A549 (cell line): ENCODE data around the gene BIK. TPM values are rescaled to one million over a fixed set of nuclear protein-coding genes. Genes with fewer than 3 reads are reported as not detected.
A peak's percentile ranks its signal among the peaks of the same experiment; 100 is the strongest.

ENCODE experiments used
- ATAC-seq, 2 experiments: fragments of 200-7000 bp in 1 of 2; fragments of >200 bp in 1 of 2; cut with Nextera tagmentation in 1 of 2; cut with Tn5 transposase in 1 of 2; 3 replicates each; pipeline versions ENCODE4 v1.8.0 to v1.9.1; 2018 to 2020; ENCODE audit warnings: mild to moderate bottlenecking in 1 of 2, moderate library complexity in 1 of 2
- CTCF ChIA-PET: fragments of 300-600 bp; sonication (Branson Sonifier 250); formaldehyde crosslinking; extraction: SDS; loops from one replicate; lab custom pipeline; 2021; ENCODE audit warnings: antibody characterized with exemption, inconsistent platforms; lab: Yijun Ruan, JAX
- POLR2A ChIA-PET: fragments of 350-600 bp; formaldehyde crosslinking; extraction: SDS; loops from one replicate; lab custom pipeline; 2021; ENCODE audit warnings: antibody characterized with exemption, inconsistent platforms; lab: Yijun Ruan, JAX
- DNase-seq, 2 experiments: peaks; one replicate each; pipeline versions ENCODE4 v3.0.0 to v3.0.0-alpha.2; 2011 to 2016; ENCODE audit warnings: low read depth in 1 of 2, low spot score in 1 of 2
- FAIRE-seq: peaks from 2 replicates; lab custom pipeline; 2011; peaks lifted over from hg19 to GRCh38; lab: Jason Lieb, UNC
- H3K27ac ChIP-seq, 2 experiments: fragments of >200 bp; sonication (Bioruptor Twin); formaldehyde crosslinking; 3 replicates each; pipeline ENCODE4 v1.5.1; 2016 to 2017
- H3K4me1 ChIP-seq: fragments of >200 bp; sonication (Bioruptor Twin); formaldehyde crosslinking; 3 replicates; pipeline ENCODE4 v1.6.1; 2016
- H3K4me2 ChIP-seq: fragments of >200 bp; sonication (Bioruptor Twin); formaldehyde crosslinking; 3 replicates; pipeline ENCODE4 v1.6.1; 2016
- H3K4me3 ChIP-seq: fragments of >200 bp; sonication (Bioruptor Twin); formaldehyde crosslinking; 3 replicates; pipeline ENCODE4 v1.5.1; 2016
- H3K9me3 ChIP-seq: fragments of >200 bp; sonication (Bioruptor Twin); formaldehyde crosslinking; 3 replicates; pipeline ENCODE4 v1.6.1; 2016
- CEBPB ChIP-seq, 2 experiments: fragments of >200 bp in 1 of 2; sonication (Bioruptor Twin) in 1 of 2; formaldehyde crosslinking in 1 of 2; IDR thresholded peaks; 2 replicates each; pipeline ENCODE4 v1.6.1; 2012 to 2016
- CHD4 ChIP-seq: fragments of 200-600 bp; sonication (generic); IDR thresholded peaks from 2 replicates; pipeline ENCODE4 v1.6.1; 2016; ENCODE audit warnings: antibody characterized with exemption, mild to moderate bottlenecking, borderline replicate concordance
- E2F6 ChIP-seq: IDR thresholded peaks from 2 replicates; pipeline ENCODE4 v1.6.1; 2012; ENCODE audit warnings: low read depth, borderline replicate concordance
- EHF ChIP-seq: fragments of 250-450 bp; sonication (Bioruptor Pico); IDR thresholded peaks from 2 replicates; pipeline ENCODE4 v1.5.0; 2020; ENCODE audit warnings: mild to moderate bottlenecking
- EHMT2 ChIP-seq: fragments of 200-600 bp; sonication (generic); IDR thresholded peaks from 2 replicates; pipeline ENCODE4 v1.6.1; 2016; ENCODE audit warnings: antibody characterized with exemption, low read depth, mild to moderate bottlenecking, moderate library complexity
- ELK1 ChIP-seq: fragments of 150-350 bp; IDR thresholded peaks from 2 replicates; pipeline ENCODE4 v1.6.1; 2014; ENCODE audit warnings: low read depth, mild to moderate bottlenecking, low read length
- EP300 ChIP-seq, 2 experiments: fragments of >200 bp; sonication (Bioruptor Twin); formaldehyde crosslinking; IDR thresholded peaks; 2 replicates in 1 of 2; 3 replicates in 1 of 2; pipeline ENCODE4 v1.6.1; 2016 to 2017
- FOSL2 ChIP-seq, 2 experiments: fragments of 450-650 bp in 1 of 2; fragments of >200 bp in 1 of 2; sonication (Bioruptor Twin) in 1 of 2; formaldehyde crosslinking; IDR thresholded peaks; 2 replicates each; pipeline versions ENCODE4 v1.5.0 to v1.6.1; 2016 to 2020; ENCODE audit warnings: mild to moderate bottlenecking in 1 of 2, moderate library complexity in 1 of 2
- FOXS1 ChIP-seq: fragments of 250-450 bp; sonication (Bioruptor Pico); IDR thresholded peaks from 2 replicates; pipeline ENCODE4 v1.5.0; 2020; ENCODE audit warnings: mild to moderate bottlenecking, moderate library complexity
- GATA3 ChIP-seq: IDR thresholded peaks from 2 replicates; pipeline ENCODE4 v1.6.1; 2012; ENCODE audit warnings: borderline replicate concordance
- HEYL ChIP-seq: fragments of 250-450 bp; sonication (Bioruptor Pico); IDR thresholded peaks from 2 replicates; pipeline ENCODE4 v1.8.0; 2021; ENCODE audit warnings: mild to moderate bottlenecking, moderate library complexity
- HOXB13 ChIP-seq: fragments of 250-450 bp; sonication (Bioruptor Pico); IDR thresholded peaks from 2 replicates; pipeline ENCODE4 v1.5.0; 2020; ENCODE audit warnings: low read depth, mild to moderate bottlenecking, moderate library complexity
- JUN ChIP-seq, 2 experiments: fragments of >200 bp; sonication (Bioruptor Twin); formaldehyde crosslinking; IDR thresholded peaks; 2 replicates in 1 of 2; 3 replicates in 1 of 2; pipeline ENCODE4 v1.6.1; 2016 to 2017
- KDM1A ChIP-seq: fragments of 200-600 bp; sonication (generic); IDR thresholded peaks from 2 replicates; pipeline ENCODE4 v1.6.1; 2016; ENCODE audit warnings: low read depth, mild to moderate bottlenecking
- KDM5A ChIP-seq: fragments of 200-600 bp; sonication (generic); IDR thresholded peaks from 2 replicates; pipeline ENCODE4 v1.6.1; 2016; ENCODE audit warnings: antibody characterized with exemption, mild to moderate bottlenecking
- MYC ChIP-seq: IDR thresholded peaks from 2 replicates; pipeline ENCODE4 v1.6.1; 2012; ENCODE audit warnings: mild to moderate bottlenecking, inconsistent platforms, low read length, improper control_type of control experiment, borderline replicate concordance
- NFE2L2 ChIP-seq: fragments of 150-350 bp; conservative IDR thresholded peaks from 2 replicates; pipeline ENCODE4 v1.6.1; 2014; ENCODE audit warnings: low read length
- PHF8 ChIP-seq: fragments of 200-600 bp; sonication (generic); IDR thresholded peaks from 2 replicates; pipeline ENCODE4 v1.6.1; 2016; ENCODE audit warnings: low read depth, mild to moderate bottlenecking, antibody characterized with exemption, moderate library complexity, borderline replicate concordance
- POLR2A ChIP-seq: IDR thresholded peaks from 2 replicates; pipeline ENCODE4 v1.6.1; 2012; ENCODE audit warnings: mild to moderate bottlenecking, low read length
- POLR2AphosphoS2 ChIP-seq: conservative IDR thresholded peaks from 2 replicates; pipeline ENCODE4 v1.6.1; 2012; ENCODE audit warnings: low read length, improper control_type of control experiment, inconsistent platforms
- RAD21 ChIP-seq, 2 experiments: fragments of >200 bp in 1 of 2; sonication (Bioruptor Twin) in 1 of 2; formaldehyde crosslinking in 1 of 2; IDR thresholded peaks in 1 of 2; conservative IDR thresholded peaks in 1 of 2; 2 replicates in 1 of 2; 3 replicates in 1 of 2; pipeline ENCODE4 v1.6.1; 2012 to 2018; ENCODE audit warnings: inconsistent platforms in 1 of 2
- RCOR1 ChIP-seq: fragments of 150-350 bp; IDR thresholded peaks from 2 replicates; pipeline ENCODE4 v1.6.1; 2014; ENCODE audit warnings: antibody characterized with exemption, low read length, low read depth
- RFX5 ChIP-seq: fragments of 450-650 bp; IDR thresholded peaks from 2 replicates; pipeline ENCODE4 v1.7.1; 2014; ENCODE audit warnings: antibody characterized with exemption, mild to moderate bottlenecking, moderate library complexity
- RNF2 ChIP-seq: fragments of 200-600 bp; sonication (generic); IDR thresholded peaks from 2 replicates; pipeline ENCODE4 v1.6.1; 2016; ENCODE audit warnings: low read depth, mild to moderate bottlenecking, antibody characterized with exemption, moderate library complexity, borderline replicate concordance
- SMC3 ChIP-seq: fragments of >200 bp; sonication (Bioruptor Twin); formaldehyde crosslinking; IDR thresholded peaks from 3 replicates; pipeline ENCODE4 v1.6.1; 2018; ENCODE audit warnings: inconsistent platforms
- ZFP36 ChIP-seq: fragments of 450-650 bp; IDR thresholded peaks from 2 replicates; pipeline ENCODE4 v1.6.1; 2014; ENCODE audit warnings: borderline replicate concordance; ENCODE audit not compliant: partially characterized antibody
- ZSCAN20 ChIP-seq: fragments of 250-450 bp; sonication (Bioruptor Pico); IDR thresholded peaks from 2 replicates; pipeline ENCODE4 v1.8.0; 2022; ENCODE audit warnings: mild to moderate bottlenecking, moderate library complexity
- WGBS: methylation state at CpG from one replicate; pipeline ENCODE4 v1.1.6; 2017; ENCODE audit errors: missing lambda C conversion rate; 5-methylcytosine and 5-hydroxymethylcytosine counted together
- polyA plus RNA-seq, 4 experiments: library from polyadenylated mRNA; depleted of rRNA in 3 of 4; stranded (reverse); fragments of >200 nt; fragmentation: RNase III in 1 of 4; extraction: RNeasy Plus Mini Kit Qiagen cat#74134 plus additional on column Dnase treatment in 1 of 4; gene quantifications; 2 replicates in 3 of 4; 3 replicates in 1 of 4; pipeline ENCODE4 v1.2.3, GENCODE V29; 2011 to 2017
- TF ChIP-seq, protein P1 (sequence below): IDR thresholded peaks from 2 replicates; pipeline ENCODE4 v1.6.1; 2012
- TF ChIP-seq, protein P2 (sequence below): fragments of 250-450 bp; sonication (Bioruptor Pico); IDR thresholded peaks from 2 replicates; pipeline ENCODE4 v1.5.0; 2021; ENCODE audit warnings: mild to moderate bottlenecking, moderate library complexity, borderline replicate concordance

BIK gene
- polyA plus RNA-seq, 2 of the 4 experiments (the other 2 are of a cell fraction) = 0.54 to 0.88 TPM

GRCh38 chr22:43088984-43089717 is 21.4 kb upstream of the BIK start, which contains the start of gene TTLL1:
TSS of gene TTLL1 (minus strand) at chr22:43089391. CDS start at chr22:43075586, 13,805 bp downstream.
- TF ChIP-seq JUN (IDR thresholded peaks at IDR 0.05) (peak; percentile 8 to 54; a peak in 2 of 5 replicates), EHF (CRISPR knock-in tag) (no peak), HEYL (CRISPR knock-in tag) (no peak), ELK1 (no peak), RNF2 (no peak), POLR2AphosphoS2 (no peak), HOXB13 (CRISPR knock-in tag) (no peak), E2F6 (peak; percentile 70; the same call in 1 of the 2 replicates), FOXS1 (CRISPR knock-in tag) (no peak), GATA3 (no peak), KDM5A (no peak), SMC3 (no peak), ZFP36 (no peak), RFX5 (no peak), EHMT2 (no peak), KDM1A (no peak), PHF8 (peak; percentile 34; the same call in 1 of the 2 replicates), FOSL2 (IDR thresholded peaks at IDR 0.05) (no peak), FOSL2 (CRISPR knock-in tag; IDR thresholded peaks at IDR 0.05) (no peak), RCOR1 (no peak), RAD21 (conservative IDR thresholded peaks at IDR 0.05 in 1 of 2, IDR thresholded peaks at IDR 0.05 in 1 of 2) (0 out of 5 replicates have a peak, but pooled peaks of 1 of the 2 experiments have one; percentile 22), CHD4 (no peak), MYC (no peak), EP300 (IDR thresholded peaks at IDR 0.05) (no peak), NFE2L2 (no peak), CEBPB (IDR thresholded peaks at IDR 0.05) (no peak), ZSCAN20 (CRISPR knock-in tag) (no peak), POLR2A (peak; percentile 44; the same call in 1 of the 2 replicates)
- TF ChIP-seq, protein P1, sequence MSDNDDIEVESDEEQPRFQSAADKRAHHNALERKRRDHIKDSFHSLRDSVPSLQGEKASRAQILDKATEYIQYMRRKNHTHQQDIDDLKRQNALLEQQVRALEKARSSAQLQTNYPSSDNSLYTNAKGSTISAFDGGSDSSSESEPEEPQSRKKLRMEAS = peak; percentile 51; the same call in 1 of the 2 replicates
- TF ChIP-seq, protein P2, sequence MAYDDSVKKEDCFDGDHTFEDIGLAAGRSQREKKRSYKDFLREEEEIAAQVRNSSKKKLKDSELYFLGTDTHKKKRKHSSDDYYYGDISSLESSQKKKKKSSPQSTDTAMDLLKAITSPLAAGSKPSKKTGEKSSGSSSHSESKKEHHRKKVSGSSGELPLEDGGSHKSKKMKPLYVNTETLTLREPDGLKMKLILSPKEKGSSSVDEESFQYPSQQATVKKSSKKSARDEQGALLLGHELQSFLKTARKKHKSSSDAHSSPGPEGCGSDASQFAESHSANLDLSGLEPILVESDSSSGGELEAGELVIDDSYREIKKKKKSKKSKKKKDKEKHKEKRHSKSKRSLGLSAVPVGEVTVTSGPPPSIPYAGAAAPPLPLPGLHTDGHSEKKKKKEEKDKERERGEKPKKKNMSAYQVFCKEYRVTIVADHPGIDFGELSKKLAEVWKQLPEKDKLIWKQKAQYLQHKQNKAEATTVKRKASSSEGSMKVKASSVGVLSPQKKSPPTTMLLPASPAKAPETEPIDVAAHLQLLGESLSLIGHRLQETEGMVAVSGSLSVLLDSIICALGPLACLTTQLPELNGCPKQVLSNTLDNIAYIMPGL = no peak
- TF ChIP-seq, all 56 proteins: peak for 6
- peak; percentile 96 to 97 for ATAC-seq
- H3K27ac ChIP-seq = peak within 1 kb of the TSS; percentile 64 to 92
- peak within 1 kb of the TSS; percentile 74 for H3K4me2 ChIP-seq
- H3K4me3 ChIP-seq = peak within 1 kb of the TSS; percentile 45
- H3K9me3 ChIP-seq = no peaks in the 10 kb centered on the region
- no peak for FAIRE-seq
- ChIA-PET POLR2A (interaction anchor here (0.5 kb wide), 1 partner anchor 77 kb away, joined by 3 read pairs; no protein-coding TSS in a partner anchor), CTCF (no interaction called here)
- DNase-seq = peak; percentile 84 to 86
- 5% methylated on average over 25 of the region's 64 CpGs for WGBS
- H3K4me1 ChIP-seq = peaks cover 8% of the 10 kb centered on the region
